DMS114 treated with DMSO at 0.1 percent for 48 hours (cell line): ENCODE measurements around the gene KIF6.
"Not testable (repeated sequence)": the region's sequence is repeated elsewhere in the genome, so short reads cannot be mapped to it uniquely, and the experiment has no call there.

Source experiments
- DNase-seq: peaks from one replicate; lab custom pipeline; 2025; ENCODE audit not compliant: unreplicated experiment; lab: John Stamatoyannopoulos, UW

Gene KIF6

DNA sequence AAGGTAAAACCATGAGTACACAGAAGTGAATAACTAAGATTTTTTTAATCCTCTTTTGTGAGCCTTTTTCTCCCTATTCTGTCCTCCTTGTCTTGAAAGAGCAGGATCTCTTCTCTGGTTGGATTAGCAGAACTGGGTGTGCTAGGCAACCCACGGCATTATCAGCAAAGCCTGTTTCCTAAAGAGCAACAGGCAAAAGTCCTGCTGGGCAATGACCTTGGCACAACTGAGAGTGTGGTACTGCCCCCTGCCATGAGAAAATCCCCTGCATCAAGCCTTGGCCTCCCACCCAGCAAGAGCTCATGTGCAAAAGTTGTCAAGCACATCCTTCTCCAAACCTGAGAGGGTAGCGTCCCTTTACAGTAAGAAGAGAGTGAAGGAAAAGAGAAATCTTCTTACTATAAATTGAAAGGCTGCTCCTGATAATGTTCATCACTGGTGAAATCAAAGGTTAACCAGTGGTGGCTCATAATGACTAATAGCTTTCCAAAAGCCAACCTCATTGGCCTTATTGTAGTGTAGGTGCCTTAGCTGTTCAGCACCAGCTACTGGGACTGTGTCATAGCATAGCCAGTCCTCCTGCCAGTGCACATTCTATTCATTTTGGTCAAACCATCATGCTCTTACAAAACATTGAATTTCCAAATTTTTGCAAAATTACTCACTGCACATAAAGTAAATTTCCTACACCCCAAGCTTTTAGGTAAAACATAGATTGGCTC is 17.1 kb downstream of the KIF6 start:
- no peak for DNase-seq

DNA sequence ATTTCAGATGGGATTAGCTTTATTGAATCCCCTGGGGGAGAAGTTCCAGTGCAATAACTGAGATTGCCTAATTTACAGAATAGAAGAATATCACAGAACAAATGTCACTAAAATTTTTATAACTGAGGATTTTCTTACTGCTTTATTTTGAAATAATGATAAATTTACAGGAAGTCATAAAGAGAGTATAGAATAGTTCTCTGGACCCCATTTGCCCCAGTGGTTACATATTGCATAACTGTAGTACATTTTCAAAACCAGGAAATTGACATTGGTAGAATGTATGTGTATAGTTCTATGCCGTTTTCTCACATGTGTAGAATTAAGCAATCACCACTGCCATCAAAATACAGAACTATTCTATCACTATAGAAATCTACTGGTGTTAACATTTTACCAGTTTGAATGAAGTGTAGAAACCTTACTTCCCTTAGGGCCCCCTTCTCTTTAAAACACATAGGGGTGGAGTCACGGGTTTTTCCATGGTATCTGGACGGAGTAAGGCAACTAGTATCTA is 18.3 kb downstream of the KIF6 start:
- DNase-seq: no peak

DNA sequence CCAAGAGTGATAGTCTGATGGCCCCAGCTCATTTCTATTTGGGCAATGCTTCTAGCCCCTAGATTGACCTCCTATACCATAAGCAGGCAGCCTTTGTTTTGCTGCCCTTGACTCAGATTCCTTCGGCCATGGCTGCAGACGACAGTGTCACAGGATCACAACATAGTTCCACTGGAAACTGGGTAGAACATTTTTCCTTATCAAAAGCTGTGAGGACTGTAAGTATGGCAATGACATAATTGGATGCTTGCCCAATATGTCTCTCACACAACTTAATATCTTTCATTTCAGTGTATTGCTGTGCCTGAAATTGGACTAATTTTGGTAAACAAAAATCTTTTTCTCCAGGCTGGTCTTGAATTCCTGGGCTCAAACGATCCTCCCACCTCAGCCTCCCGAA is 22.9 kb downstream of the KIF6 start:
- no peak for DNase-seq

DNA sequence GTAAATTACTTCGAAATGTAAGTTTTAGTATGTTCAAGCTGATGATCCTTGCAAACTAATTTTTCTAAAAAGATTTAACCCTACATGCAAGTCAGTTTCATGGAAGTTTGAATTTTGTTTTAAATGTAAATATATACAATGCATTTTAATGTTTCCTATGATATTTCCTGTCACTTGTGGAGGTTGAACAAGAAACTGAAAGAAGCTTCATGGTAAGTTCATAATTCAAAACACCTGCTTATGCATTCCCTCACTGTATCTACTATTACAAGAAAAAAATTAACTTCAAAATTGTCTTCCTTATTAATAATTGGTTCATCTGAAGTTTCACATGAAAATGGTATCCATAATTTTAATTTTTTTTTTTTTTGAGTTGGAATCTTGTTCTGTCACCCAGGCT is 24.8 kb downstream of the KIF6 start:
- no peak for DNase-seq

DNA sequence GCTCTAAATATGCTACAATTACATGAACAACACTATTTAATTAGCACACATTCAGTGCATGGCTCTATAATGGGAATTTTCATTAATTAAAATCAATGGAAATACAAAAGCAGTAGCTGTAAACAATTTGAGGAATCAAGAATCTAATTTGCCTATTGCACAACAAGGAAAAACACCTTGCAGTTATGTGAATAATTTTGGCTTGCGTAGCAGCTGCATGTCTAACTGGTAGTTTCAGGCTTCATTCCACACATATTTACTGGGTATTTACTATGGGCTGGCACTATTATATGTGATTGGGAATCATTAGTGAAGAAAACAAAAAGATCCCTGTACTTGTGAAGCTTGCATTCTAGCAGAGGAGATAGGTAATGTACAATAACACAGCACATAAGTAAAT is 26.4 kb downstream of the KIF6 start:
- DNase-seq: no peak

DNA sequence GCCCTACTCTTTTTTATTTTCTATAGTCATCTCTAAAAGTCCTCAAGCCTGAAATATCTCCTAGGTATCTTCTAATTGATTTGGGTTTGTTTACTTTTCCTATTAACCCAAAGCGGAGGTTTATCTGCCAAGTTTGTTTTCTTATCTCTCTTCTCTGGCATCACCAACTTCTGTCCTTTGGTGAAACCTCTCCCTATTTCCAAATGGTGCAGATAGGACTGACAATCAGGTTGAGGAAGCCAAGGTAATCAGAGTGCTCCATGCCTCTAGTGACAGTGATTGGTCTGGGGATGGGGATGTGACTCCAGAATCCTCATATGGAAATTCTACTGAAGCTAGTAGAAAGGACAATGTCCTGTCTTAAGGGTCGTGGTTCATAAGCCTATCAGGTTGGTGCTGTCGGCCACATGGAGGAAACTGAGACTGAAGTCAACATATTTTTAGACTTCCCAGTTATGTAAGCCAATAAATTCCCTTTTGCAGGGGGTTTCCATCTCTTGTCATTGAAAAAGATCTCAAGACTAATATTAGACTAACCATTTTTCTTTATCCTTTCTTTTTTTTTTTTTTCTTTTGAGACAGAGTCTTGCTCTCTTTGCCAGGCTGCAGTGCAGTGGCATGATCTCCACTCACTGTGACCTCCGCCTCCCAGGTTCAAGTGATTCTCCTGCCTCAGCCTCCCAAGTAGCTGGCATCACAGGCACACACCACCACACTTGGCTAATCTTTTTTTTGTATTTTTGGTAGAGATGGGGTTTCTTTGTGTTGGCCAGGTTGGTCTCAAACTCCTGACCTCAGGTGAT is 28.0 kb downstream of the KIF6 start:
- no peak for DNase-seq

DNA sequence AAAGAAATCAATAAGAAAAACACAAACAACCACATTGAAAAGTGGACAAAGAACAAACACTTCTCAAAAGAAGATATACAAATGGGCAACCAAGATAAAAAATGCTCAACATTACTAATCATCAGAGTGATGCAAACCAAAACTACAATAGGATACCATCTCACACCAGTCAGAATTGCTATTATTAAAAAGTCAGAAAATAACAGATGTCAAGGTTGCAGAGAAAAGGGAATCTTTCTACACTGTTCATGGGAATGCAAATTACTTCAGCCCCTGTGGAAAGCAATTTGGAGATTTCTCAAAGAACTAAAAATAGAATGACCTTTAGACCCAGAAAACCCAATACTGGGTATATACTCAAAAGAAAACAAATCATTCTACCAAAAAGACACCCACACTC is 29.8 kb downstream of the KIF6 start:
- DNase-seq: no peak

DNA sequence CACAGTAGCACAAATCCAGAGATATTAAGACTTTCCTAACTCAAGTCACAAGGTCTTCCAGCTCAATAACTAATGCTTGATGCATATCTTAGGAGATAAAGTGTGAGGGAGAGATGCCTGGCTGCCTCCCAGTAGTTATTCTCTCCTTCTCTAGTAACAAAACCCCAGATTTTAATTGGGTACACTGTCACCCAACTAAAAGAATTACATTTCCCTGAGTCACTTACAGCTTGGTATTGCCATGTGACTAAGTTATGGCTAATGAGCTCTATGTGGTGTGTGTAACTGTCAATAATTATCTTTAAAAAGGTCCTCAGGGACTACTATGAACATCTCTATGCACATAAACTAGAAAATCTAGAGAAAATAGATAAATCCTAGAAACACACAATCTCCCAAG is 32.0 kb downstream of the KIF6 start:
- DNase-seq: no peak

DNA sequence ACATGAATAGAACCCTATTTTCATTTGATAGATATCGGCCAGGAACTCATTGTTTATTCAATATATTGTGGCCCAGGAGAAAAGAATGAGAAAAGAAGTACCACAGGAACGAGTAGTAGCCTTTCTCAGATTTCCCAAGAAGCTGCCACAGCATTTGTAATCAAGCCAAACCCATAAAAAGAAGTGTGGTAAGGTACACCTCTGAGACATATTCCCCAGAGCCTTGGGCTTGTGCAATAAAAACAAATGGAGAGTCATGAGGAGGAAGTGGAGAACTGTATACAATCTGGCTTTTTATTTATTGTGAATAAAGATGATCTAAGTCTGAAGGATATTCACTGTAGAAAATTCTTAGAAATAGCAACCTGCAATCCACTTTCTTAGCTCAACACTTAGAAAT is 36.7 kb downstream of the KIF6 start:
- no peak for DNase-seq

DNA sequence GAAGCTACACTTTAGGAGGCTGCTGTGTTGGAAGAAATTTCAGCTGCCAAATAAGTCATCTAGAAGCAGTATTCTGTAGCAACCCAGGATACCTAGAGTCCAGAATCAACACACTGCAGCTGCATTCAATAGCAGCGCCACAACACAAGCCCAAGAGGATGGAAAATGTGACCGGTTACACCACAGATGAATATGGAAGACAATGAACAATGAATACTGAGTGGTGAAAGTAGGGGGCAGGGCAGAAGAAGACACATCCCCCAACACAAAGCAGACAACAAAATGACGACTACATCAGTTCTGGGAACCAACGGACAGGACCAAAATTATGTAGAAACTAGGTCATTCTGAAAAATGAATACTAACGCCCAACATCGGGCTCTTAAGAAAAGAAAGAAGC is 38.2 kb downstream of the KIF6 start:
- no peak for DNase-seq

DNA sequence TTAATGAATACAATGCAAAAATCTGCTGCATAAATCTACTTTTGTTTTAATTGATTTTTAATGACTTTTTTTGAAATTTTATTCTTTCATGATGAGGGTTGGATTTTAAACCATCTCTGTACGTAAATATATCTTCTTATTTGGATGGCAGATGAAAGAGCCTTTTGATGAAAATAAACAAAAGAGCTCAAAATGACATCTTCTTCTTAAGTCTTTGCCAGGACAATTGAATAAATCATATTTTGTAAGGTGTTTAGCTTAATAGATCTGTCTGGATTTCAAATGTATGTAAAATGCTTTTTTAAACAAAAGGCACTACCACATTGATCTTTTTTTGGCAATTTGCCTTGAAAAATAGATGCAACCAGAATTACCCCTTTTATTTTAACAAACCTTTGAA is 39.3 kb downstream of the KIF6 start:
- DNase-seq: no peak

DNA sequence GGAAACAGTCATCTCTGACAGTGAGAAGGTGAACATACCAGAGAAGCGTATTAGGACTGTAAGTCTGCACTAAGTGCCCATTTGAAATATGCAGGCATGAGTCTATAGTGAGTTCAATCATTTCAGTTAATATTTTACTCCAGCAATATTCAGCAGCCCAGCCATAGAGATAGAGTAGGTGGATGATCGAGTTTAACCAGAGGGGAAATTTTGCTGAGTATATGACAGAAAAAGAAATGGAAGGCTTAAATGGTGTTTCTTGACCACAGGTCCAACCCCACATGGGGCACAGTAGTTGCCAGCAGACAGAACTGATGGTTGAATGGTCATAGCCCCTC is 39.8 kb downstream of the KIF6 start:
- no peak for DNase-seq

DNA sequence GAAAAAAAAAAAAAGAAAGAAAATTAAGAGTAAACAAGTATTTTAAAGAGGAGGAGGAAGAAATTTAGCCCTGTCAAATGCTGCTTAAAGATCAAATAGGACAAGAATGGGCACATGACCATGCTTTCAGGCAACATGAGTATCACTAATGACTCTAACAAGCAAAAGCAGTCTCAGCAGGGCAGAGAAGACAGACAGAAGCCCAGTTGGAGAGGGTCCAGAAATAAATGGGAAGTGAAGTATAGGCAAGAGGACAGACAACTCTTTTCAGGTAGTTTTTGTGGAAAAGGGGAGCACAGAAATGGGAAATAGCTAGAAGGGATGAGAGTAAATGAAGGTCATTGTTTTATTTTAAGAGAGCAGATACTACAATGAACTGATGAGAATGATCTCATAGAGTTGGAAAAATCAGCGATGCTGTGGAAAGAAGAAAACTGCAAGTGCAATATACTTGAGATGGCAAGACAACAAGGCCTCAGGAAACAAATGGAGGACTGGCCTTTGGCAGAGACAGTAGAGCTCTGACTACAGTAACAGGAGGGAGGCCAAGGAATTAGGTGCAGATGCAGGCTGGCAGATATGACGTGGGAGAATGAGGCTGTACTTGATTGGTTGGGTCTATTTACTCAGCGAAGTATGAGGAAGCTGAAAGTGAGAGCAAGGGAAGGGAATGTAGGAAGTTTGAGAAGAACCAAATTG is 40.3 kb downstream of the KIF6 start:
- DNase-seq: no peak

DNA sequence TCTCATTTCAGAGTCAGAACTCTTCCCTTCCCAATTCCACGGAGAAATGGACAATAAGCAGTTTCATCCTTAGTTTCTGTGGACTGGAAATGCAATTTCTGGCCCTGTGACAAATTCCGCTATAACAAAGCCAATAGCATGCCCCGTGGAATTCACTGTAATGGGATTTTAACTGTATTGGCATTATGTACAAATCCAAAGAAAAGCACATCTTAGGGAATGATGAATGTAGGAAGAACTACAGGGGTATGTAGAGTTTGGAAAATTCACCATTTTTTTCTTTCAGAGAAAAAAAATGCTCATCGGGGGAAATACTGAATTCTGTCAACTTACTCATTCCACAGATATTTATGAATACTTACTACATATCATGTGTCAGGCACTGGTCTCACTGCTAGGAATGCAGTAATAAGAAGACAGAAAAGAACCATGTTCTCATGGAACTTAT is 43.5 kb downstream of the KIF6 start:
- no peak for DNase-seq

DNA sequence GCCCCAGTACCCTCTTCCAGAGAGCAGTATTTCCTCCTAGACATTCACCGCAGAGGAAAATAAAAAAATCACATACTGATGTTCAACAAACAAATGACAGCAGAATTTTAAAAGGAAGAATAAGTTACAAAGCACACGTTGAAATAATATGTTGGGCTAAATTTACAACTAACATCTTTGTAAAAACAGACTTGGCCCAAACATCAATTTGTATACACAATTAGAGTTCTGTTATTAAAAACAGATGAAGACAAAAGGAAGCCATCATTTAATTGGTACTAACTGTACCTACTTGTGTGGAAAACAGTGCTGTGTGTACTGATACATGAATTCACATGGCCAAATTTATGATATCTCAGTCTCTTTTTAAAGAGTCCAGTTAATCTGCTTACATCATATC is 46.3 kb downstream of the KIF6 start:
- no peak for DNase-seq

DNA sequence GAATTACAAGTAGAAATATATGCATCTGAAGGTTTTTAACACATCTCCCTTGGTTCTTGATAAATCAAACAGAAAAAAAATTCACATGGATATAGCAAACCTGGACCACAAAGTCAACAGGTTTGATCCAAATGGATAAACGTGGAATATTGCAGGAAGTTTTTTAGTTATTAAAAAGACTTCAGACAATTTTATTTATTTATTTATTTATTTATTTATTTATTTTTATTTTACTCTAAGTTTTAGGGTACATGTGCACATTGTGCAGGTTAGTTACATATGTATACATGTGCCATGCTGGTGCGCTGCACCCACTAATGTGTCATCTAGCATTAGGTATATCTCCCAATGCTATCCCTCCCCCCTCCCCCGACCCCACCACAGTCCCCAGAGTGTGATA is 47.9 kb downstream of the KIF6 start:
- DNase-seq: not testable (repeated sequence)

DNA sequence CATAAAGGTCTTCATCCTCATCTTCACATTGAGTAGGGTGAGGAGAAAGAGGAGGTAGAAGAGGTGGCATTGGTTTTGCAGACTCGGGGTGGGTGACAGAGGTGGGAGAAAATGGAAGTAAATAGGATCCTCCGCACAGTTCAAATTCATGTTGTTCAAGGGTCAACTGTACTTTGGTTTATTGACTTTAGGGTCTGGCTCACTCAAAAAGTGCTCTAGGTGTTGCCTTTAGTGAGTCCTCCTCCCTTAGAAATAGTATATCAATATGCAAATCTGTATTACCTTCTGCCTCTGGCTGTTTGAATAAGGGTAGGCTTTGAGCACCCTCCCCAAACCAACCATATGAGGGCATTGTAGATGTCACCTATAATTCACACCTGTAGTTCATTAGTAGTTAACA is 54.7 kb downstream of the KIF6 start:
- no peak for DNase-seq

DNA sequence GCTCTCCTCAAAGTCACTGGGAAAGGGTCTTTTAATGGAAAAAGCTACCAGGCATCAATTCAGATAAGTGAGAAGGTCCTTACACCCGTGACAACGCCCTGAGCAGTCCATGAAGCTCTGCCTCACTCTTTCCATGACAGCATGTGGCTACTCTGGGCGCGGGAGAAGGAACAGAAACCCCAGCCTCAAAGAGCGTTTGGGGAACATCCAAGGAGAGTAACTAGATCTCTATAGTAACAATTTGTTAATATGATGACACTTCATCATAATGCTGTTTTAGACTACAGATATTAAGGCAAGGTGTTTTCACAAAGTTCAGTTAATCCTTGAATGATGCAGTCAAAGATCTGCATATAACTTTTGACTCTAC is 55.2 kb downstream of the KIF6 start:
- no peak for DNase-seq

DNA sequence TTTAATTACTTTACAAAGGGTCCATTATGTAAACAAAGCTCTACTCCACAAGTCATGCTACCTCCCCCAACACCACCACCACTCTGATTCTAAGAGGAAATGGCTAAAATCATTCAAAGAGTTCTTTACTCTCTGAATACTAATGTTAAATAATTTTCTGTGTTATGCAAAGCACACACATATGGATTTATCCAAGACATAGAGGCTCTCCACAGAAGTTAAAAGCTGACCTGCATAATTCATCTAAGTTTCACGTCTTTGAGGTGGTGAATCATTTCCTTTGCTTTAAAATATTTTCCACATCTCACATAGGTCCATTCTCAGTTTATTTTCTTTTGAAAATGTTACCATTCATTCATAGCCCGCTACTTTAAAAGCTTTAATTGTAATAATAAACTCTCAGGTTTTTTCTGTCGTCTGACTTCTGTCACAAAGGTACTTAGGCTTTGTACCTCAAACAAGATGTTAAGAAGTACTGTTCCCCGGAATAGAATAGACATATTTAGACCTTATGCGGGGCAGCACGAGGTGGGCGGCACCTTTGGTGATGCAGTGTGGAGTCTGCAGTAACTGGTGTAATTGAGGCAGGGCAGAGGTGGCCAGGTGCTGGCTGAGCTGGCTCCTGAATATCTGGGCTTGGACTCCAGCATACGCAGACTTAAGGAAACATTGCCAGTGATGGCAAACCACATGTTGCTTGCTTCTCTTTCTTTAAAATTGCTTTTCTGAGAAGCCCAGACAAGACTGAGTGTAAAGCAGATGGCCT is 55.8 kb downstream of the KIF6 start:
- no peak for DNase-seq

DNA sequence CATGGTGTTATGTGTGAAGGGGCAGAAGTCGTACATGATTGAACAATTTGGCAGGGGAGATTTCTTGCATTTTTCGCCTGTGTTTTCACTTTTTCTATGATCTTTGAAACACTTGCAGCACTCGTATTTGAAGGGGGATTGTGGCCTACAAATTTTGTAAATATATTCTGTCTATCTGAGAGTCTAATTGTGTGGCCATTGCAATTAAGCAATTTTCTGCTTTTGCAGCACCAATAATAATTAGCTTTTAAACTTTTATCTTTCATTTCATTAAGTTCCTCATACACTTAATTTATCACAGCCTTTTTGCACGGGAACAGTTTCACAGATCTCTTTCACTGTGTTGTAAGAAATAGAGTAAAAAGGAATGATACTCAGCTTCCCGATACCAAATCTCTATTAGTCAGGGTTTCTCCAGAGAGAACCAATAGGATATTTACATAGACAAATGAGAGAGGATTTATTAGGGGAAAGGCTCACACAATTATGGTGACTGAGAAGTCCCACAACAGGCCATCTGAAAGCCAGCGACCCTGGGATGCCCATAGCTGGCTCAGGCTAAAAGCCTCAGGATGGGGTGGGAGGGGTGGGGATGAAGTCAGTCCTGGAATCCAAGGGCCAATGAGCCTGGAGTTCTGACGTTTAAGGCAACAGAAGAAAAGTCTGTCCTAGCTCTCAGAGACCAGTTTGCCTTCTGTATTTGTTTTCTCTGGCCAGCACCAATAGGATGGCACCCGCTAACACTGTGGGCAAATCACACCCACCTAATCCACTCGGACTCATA is 58.3 kb downstream of the KIF6 start:
- DNase-seq: no peak

DNA sequence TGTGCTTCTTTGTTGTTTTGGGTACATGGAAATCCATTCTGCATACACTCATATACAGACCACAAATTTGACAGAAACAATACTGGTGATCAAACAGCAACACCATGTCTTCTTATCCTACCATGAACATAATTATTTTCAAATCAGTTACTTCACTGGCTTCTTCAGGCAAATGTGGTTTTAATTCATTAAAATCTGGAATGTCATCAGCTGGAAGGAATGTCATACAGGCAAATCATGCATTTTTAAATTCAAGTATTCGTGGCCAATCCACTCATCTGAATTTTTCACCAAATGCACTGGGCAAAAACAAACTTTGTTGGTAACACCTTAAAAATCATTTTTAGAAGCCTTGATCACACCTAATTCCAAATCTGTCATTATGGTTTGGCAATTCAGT is 59.3 kb downstream of the KIF6 start:
- no peak for DNase-seq
